ENCODE results near the gene PRKCZ. TPM values are rescaled to one million over a fixed set of nuclear protein-coding genes. Genes with fewer than 3 reads are reported as not detected.
A peak's percentile ranks its signal among the peaks of the same experiment; 100 is the strongest.

PRKCZ gene
- polyA plus RNA-seq, 1 of the 3 experiments (the other 2 are of a cell fraction): 24.2 TPM

DNA sequence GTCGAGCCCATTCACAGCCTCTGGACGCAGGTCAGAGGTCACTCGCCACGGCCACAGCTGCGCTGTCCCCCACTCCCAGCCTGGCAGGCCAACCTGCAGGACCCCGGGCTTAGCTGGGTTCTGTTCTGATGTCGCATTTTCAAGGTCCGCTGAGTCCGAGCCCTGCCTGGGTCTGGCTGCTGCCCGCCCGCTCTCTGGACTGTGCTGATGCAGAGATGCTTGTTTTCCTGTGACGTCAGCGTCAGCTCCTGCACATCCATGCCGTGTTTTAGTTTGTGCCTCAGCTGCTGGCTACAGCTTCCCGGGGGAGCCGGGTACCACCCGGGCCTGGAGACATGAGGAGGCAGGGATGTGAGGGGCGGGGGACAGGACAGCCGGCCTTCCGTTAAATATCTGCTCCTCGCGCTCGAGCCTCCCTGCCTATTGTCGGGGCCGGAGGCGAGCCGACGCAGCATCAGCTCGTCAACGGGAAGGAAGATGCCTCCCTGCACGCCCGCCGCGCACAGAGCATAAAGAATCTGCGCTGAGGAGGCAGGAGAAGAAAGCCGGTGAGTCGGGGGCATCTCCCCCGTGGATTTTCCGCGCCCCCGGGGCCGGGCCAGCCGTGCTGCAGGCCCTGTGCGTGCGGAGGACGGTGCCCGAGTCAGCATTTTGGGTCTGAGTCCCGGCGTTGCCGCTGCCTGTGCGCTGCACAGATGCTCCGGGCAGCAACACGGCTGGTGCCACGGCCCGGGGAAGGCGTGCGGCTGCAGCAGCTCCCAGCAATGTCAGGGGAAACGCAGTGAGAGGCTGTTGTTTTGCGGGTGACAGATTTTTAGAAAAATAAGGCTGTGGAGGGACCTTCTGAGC, 23.4 kb downstream of the PRKCZ start (continued):
- no peak for TF ChIP-seq IRF3 (IDR thresholded peaks at IDR 0.05; ENCODE audit: low read depth, low read length)
- no peak for TF ChIP-seq SMC3 (IDR thresholded peaks at IDR 0.05; ENCODE audit: low read depth, low read length)
- TF ChIP-seq GABPA (IDR thresholded peaks at IDR 0.05; ENCODE audit: low read depth): no peak; the same call in none of the 2 replicates
- no peak for TF ChIP-seq FOSL2 (IDR thresholded peaks at IDR 0.05; ENCODE audit: borderline replicate concordance, low read depth)
- TF ChIP-seq, protein P1, sequence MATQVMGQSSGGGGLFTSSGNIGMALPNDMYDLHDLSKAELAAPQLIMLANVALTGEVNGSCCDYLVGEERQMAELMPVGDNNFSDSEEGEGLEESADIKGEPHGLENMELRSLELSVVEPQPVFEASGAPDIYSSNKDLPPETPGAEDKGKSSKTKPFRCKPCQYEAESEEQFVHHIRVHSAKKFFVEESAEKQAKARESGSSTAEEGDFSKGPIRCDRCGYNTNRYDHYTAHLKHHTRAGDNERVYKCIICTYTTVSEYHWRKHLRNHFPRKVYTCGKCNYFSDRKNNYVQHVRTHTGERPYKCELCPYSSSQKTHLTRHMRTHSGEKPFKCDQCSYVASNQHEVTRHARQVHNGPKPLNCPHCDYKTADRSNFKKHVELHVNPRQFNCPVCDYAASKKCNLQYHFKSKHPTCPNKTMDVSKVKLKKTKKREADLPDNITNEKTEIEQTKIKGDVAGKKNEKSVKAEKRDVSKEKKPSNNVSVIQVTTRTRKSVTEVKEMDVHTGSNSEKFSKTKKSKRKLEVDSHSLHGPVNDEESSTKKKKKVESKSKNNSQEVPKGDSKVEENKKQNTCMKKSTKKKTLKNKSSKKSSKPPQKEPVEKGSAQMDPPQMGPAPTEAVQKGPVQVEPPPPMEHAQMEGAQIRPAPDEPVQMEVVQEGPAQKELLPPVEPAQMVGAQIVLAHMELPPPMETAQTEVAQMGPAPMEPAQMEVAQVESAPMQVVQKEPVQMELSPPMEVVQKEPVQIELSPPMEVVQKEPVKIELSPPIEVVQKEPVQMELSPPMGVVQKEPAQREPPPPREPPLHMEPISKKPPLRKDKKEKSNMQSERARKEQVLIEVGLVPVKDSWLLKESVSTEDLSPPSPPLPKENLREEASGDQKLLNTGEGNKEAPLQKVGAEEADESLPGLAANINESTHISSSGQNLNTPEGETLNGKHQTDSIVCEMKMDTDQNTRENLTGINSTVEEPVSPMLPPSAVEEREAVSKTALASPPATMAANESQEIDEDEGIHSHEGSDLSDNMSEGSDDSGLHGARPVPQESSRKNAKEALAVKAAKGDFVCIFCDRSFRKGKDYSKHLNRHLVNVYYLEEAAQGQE (IDR thresholded peaks at IDR 0.05; ENCODE audit: low read depth, low read length): no peak
- TF ChIP-seq EZH2phosphoT487 (IDR thresholded peaks at IDR 0.05; ENCODE audit: borderline replicate concordance, low read depth): no peak

- Histone ChIP-seq H3K9me3 (0 out of 2 replicates have a peak, but pooled peaks cover 8% of the 10 kb centered on the region), H3K27ac (ENCODE audit: low read depth in 2 of 2, low read length in 1 of 2) (no peak overlapping the region; a peak in 1 of 4 replicates), H3K79me2 (ENCODE audit: insufficient read depth) (0 out of 2 replicates have a peak, but pooled peaks cover 3% of the 10 kb centered on the region), H3K4me3 (ENCODE audit: low read depth in 2 of 2, low read length in 1 of 2) (peak overlapping the region; percentile 62 to 63), H3K9me2 (no peaks in the 10 kb centered on the region), H3K27me3 (ENCODE audit: insufficient read depth) (no peaks in the 10 kb centered on the region), H3K4me1 (ENCODE audit: control insufficient read depth in 1 of 2, insufficient read depth in 2 of 2, low read depth in 1 of 2, low read length in 1 of 2) (peaks cover 0 to 20% of the 10 kb centered on the region in 2 experiments; a peak in 1 of 4 replicates), H3K36me3 (replicated peaks in 1 of 2; ENCODE audit: control insufficient read depth in 1 of 2, insufficient read depth in 2 of 2, low read length in 1 of 2) (no peaks in the 10 kb centered on the region), H4K20me1 (ENCODE audit: insufficient read depth) (no peaks in the 10 kb centered on the region), H3K9ac (no peak overlapping the region), H2AFZ (ENCODE audit: low read depth) (no peak overlapping the region), H3K4me2 (peak overlapping the region; percentile 85), H3F3A (replicated peaks; ENCODE audit: insufficient read depth) (no peaks in the 10 kb centered on the region)
- peak; percentile 72 for DNase-seq
- ChIA-PET CTCF (no interaction called here), POLR2A (no interaction called here)
- WGBS (ENCODE audit: low lambda C conversion rate): 15% methylated on average over 10 of the region's 19 CpGs
- TF ChIP-seq EP300 (IDR thresholded peaks at IDR 0.05; ENCODE audit: borderline replicate concordance in 1 of 2, low read depth in 1 of 2, low read length in 1 of 2) (no peak), SIN3A (IDR thresholded peaks at IDR 0.05; ENCODE audit: borderline replicate concordance, low read depth, low read length) (no peak), POLR2AphosphoS5 (IDR thresholded peaks at IDR 0.05; ENCODE audit: low read depth, low read length) (no peak), GABPA (IDR thresholded peaks at IDR 0.05; ENCODE audit: low read depth) (no peak), IRF3 (IDR thresholded peaks at IDR 0.05; ENCODE audit: low read depth, low read length) (no peak), RCOR1 (IDR thresholded peaks at IDR 0.05; ENCODE audit: low read length) (no peak), USF2 (IDR thresholded peaks at IDR 0.05; ENCODE audit: borderline replicate concordance, low read depth, low read length) (no peak), RAD21 (IDR thresholded peaks at IDR 0.05; ENCODE audit: low read length) (no peak), RXRA (IDR thresholded peaks at IDR 0.05; ENCODE audit: borderline replicate concordance, low read depth) (no peak)
- TF ChIP-seq, protein P2, sequence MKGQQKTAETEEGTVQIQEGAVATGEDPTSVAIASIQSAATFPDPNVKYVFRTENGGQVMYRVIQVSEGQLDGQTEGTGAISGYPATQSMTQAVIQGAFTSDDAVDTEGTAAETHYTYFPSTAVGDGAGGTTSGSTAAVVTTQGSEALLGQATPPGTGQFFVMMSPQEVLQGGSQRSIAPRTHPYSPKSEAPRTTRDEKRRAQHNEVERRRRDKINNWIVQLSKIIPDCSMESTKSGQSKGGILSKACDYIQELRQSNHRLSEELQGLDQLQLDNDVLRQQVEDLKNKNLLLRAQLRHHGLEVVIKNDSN (IDR thresholded peaks at IDR 0.05; ENCODE audit: borderline replicate concordance, low read depth): no peak
- TF ChIP-seq, protein P3, sequence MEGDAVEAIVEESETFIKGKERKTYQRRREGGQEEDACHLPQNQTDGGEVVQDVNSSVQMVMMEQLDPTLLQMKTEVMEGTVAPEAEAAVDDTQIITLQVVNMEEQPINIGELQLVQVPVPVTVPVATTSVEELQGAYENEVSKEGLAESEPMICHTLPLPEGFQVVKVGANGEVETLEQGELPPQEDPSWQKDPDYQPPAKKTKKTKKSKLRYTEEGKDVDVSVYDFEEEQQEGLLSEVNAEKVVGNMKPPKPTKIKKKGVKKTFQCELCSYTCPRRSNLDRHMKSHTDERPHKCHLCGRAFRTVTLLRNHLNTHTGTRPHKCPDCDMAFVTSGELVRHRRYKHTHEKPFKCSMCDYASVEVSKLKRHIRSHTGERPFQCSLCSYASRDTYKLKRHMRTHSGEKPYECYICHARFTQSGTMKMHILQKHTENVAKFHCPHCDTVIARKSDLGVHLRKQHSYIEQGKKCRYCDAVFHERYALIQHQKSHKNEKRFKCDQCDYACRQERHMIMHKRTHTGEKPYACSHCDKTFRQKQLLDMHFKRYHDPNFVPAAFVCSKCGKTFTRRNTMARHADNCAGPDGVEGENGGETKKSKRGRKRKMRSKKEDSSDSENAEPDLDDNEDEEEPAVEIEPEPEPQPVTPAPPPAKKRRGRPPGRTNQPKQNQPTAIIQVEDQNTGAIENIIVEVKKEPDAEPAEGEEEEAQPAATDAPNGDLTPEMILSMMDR (IDR thresholded peaks at IDR 0.05): no peak
- TF ChIP-seq, protein P4, sequence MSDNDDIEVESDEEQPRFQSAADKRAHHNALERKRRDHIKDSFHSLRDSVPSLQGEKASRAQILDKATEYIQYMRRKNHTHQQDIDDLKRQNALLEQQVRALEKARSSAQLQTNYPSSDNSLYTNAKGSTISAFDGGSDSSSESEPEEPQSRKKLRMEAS (IDR thresholded peaks at IDR 0.05; ENCODE audit: low read depth): no peak
These were observed 24.2 kb downstream of the PRKCZ start for GRCh38 chr1:2074396-2074795.

Data from SK-N-SH (cell line).